ENCODE measurements around the gene VSTM4.

Gene VSTM4

GRCh38 chr10:49116509-49117375 lies 1.4 kb upstream of the VSTM4 start:
- no peak for DNase-seq

GRCh38 chr10:49115796-49116508 lies 630 bp upstream of the VSTM4 start:
- no peak for DNase-seq

GRCh38 chr10:49114718-49115014 lies 656 bp downstream of the VSTM4 start:
- DNase-seq: no peak

- DNase-seq: no peak
Observed at GRCh38 chr10:49113741-49114141, 1.6 kb downstream of the VSTM4 start.

- no peak for DNase-seq
Observed at GRCh38 chr10:49112851-49113250, 2.5 kb downstream of the VSTM4 start.

- DNase-seq: no peak
Observed at GRCh38 chr10:49112098-49112497, 3.2 kb downstream of the VSTM4 start.

GRCh38 chr10:49111320-49111698 lies 4.0 kb downstream of the VSTM4 start:
- no peak for DNase-seq

GRCh38 chr10:49110684-49111319 lies 4.5 kb downstream of the VSTM4 start:
- no peak for DNase-seq

GRCh38 chr10:49109669-49110340 lies 5.5 kb downstream of the VSTM4 start:
- no peak for DNase-seq

- no peak for DNase-seq
Observed at GRCh38 chr10:49108656-49109055, 6.7 kb downstream of the VSTM4 start.

GRCh38 chr10:49107887-49108267 lies 7.4 kb downstream of the VSTM4 start:
- no peak for DNase-seq

- no peak for DNase-seq
Observed at GRCh38 chr10:49107111-49107886, 8.0 kb downstream of the VSTM4 start.

- no peak for DNase-seq
Observed at GRCh38 chr10:49106451-49106850, 8.9 kb downstream of the VSTM4 start.

GRCh38 chr10:49105076-49105475 lies 10.2 kb downstream of the VSTM4 start:
- DNase-seq: no peak

- DNase-seq: no peak
Observed at GRCh38 chr10:49104323-49104722, 11.0 kb downstream of the VSTM4 start.

GRCh38 chr10:49103761-49104160 lies 11.6 kb downstream of the VSTM4 start:
- no peak for DNase-seq

GRCh38 chr10:49099046-49099445 lies 16.3 kb downstream of the VSTM4 start:
- no peak for DNase-seq

GRCh38 chr10:49096890-49097445 lies 18.4 kb downstream of the VSTM4 start:
- no peak for DNase-seq

GRCh38 chr10:49094646-49095045 lies 20.7 kb downstream of the VSTM4 start:
- DNase-seq: no peak

- no peak for DNase-seq
Observed at GRCh38 chr10:49093922-49094321, 21.4 kb downstream of the VSTM4 start.

- no peak for DNase-seq
Observed at GRCh38 chr10:49092477-49092876, 22.8 kb downstream of the VSTM4 start.

- DNase-seq: no peak
Observed at GRCh38 chr10:49091450-49092210, 23.7 kb downstream of the VSTM4 start.

Measured in activated CD4-positive, CD25-positive, alpha-beta regulatory T cell (primary cell).